A549 (cell line): ENCODE data around the gene ZNF597.

Source experiments
- HOXB13 ChIP-seq: fragments of 250-450 bp; sonication (Bioruptor Pico); IDR thresholded peaks from 2 replicates; pipeline ENCODE4 v1.5.0; 2020; ENCODE audit warnings: low read depth, mild to moderate bottlenecking, moderate library complexity
- RNF2 ChIP-seq: fragments of 200-600 bp; sonication (generic); IDR thresholded peaks from 2 replicates; pipeline ENCODE4 v1.6.1; 2016; ENCODE audit warnings: low read depth, mild to moderate bottlenecking, antibody characterized with exemption, moderate library complexity, borderline replicate concordance
- TF ChIP-seq, protein P1 (sequence below): fragments of >200 bp; sonication (Bioruptor Twin); formaldehyde crosslinking; IDR thresholded peaks from 3 replicates; pipeline ENCODE4 v1.5.1; 2016

DNA sequence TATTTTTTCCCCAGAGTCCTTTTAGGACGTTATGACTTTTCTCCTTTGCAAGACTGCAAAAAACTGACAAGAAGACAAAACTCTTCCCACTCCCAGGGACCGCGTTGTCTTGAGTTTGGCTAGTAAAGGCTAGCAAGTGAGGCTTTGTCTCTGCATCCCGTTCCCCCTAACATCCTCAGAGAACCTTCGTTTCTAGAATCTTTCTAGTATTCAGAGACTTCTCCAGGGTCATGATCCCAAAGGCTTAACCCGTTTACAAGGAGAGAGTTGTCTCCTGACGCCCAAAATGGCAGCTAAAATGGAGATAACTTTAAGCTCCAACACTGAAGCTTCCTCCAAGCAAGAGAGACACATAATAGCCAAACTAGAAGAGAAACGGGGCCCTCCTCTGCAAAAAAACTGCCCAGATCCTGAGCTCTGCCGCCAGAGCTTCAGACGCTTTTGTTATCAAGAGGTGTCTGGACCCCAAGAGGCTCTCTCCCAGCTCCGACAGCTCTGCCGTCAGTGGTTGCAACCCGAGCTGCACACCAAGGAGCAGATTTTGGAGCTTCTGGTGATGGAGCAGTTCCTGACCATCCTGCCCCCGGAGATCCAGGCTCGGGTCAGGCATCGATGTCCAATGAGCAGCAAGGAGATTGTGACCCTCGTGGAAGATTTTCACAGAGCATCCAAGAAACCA is 41.4 kb downstream of the ZNF597 start:
- TF ChIP-seq, protein P1, sequence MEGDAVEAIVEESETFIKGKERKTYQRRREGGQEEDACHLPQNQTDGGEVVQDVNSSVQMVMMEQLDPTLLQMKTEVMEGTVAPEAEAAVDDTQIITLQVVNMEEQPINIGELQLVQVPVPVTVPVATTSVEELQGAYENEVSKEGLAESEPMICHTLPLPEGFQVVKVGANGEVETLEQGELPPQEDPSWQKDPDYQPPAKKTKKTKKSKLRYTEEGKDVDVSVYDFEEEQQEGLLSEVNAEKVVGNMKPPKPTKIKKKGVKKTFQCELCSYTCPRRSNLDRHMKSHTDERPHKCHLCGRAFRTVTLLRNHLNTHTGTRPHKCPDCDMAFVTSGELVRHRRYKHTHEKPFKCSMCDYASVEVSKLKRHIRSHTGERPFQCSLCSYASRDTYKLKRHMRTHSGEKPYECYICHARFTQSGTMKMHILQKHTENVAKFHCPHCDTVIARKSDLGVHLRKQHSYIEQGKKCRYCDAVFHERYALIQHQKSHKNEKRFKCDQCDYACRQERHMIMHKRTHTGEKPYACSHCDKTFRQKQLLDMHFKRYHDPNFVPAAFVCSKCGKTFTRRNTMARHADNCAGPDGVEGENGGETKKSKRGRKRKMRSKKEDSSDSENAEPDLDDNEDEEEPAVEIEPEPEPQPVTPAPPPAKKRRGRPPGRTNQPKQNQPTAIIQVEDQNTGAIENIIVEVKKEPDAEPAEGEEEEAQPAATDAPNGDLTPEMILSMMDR = no peak
- TF ChIP-seq HOXB13 (no peak), RNF2 (no peak)
